OCI-LY7 (cell line): Measurements from ENCODE around the gene GRIK2. TPM values are rescaled to one million over a fixed set of nuclear protein-coding genes. Genes with fewer than 3 reads are reported as not detected.

ENCODE experiments used
- BruUV-seq: library from RNA; stranded (reverse); fragments of 400-500 nt; replicated peaks from 2 replicates; lab custom pipeline; 2021; lab: Mats Ljungman, UMichigan
- CTCF ChIA-PET: fragments of 300-600 bp; sonication (Branson Sonifier 250); formaldehyde crosslinking; loops from one replicate; lab custom pipeline; 2022; ENCODE audit warnings: antibody characterized with exemption; ENCODE audit not compliant: unreplicated experiment; lab: Charles Lee
- POLR2A ChIA-PET: fragments of 300-600 bp; sonication (Branson Sonifier 250); formaldehyde crosslinking; loops from one replicate; lab custom pipeline; 2022; ENCODE audit warnings: antibody characterized with exemption; lab: Charles Lee
- DNase-seq: peaks from one replicate; pipeline ENCODE4 v3.0.0-alpha.2; 2015; ENCODE audit warnings: low spot score
- H2AFZ ChIP-seq: fragments of 200-600 bp; sonication (generic), shearing (Covaris generic); 2 replicates; pipeline ENCODE4 v1.6.1; 2014; ENCODE audit warnings: mild to moderate bottlenecking, antibody characterized with exemption, low read length, moderate library complexity
- H3K27ac ChIP-seq: fragments of 200-600 bp; sonication (generic); 2 replicates; pipeline ENCODE4 v1.5.1; 2014; ENCODE audit warnings: mixed run types, low read depth, mild to moderate bottlenecking, moderate library complexity, low read length, inconsistent platforms; ENCODE audit not compliant: poor library complexity, severe bottlenecking
- H3K36me3 ChIP-seq: fragments of 200-600 bp; sonication (generic); 2 replicates; pipeline ENCODE4 v1.6.1; 2014; ENCODE audit warnings: mild to moderate bottlenecking, antibody characterized with exemption, low read length, moderate library complexity, mixed read lengths; ENCODE audit not compliant: insufficient read depth
- H3K4me1 ChIP-seq: fragments of 200-600 bp; sonication (generic); 2 replicates; pipeline ENCODE4 v1.5.1; 2014; ENCODE audit warnings: mild to moderate bottlenecking, low read length; ENCODE audit not compliant: insufficient read depth, poor library complexity, severe bottlenecking
- H3K4me2 ChIP-seq: fragments of 200-600 bp; sonication (generic); 2 replicates; pipeline ENCODE4 v1.6.1; 2014; ENCODE audit warnings: mild to moderate bottlenecking, low read length
- H3K4me3 ChIP-seq: fragments of 200-600 bp; sonication (generic); 2 replicates; pipeline ENCODE4 v1.5.1; 2014; ENCODE audit warnings: mild to moderate bottlenecking, low read depth, low read length; ENCODE audit not compliant: poor library complexity, severe bottlenecking
- H3K79me2 ChIP-seq: fragments of 200-600 bp; sonication (generic); 2 replicates; pipeline ENCODE4 v1.6.1; 2016; ENCODE audit warnings: low read depth, mild to moderate bottlenecking, low read length, moderate library complexity, mixed read lengths; ENCODE audit not compliant: insufficient read depth
- H3K9me2 ChIP-seq: fragments of 200-600 bp; sonication (generic); 2 replicates; pipeline ENCODE4 v1.6.1; 2016; ENCODE audit warnings: mild to moderate bottlenecking, low read length, mixed read lengths; ENCODE audit not compliant: insufficient read depth
- H3K9me3 ChIP-seq: fragments of 200-600 bp; sonication (generic); 2 replicates; pipeline ENCODE4 v1.6.1; 2014; ENCODE audit warnings: mild to moderate bottlenecking, mixed run types, low read length, mixed read lengths
- H4K20me1 ChIP-seq: fragments of 200-600 bp; sonication (generic); 2 replicates; pipeline ENCODE4 v1.6.1; 2014; ENCODE audit warnings: mild to moderate bottlenecking, antibody characterized with exemption, low read length, moderate library complexity, mixed read lengths; ENCODE audit not compliant: insufficient read depth
- CTCF ChIP-seq: fragments of 200-600 bp; sonication (generic); conservative IDR thresholded peaks from 2 replicates; pipeline ENCODE4 v1.5.1; 2014; ENCODE audit warnings: mild to moderate bottlenecking, antibody characterized with exemption, low read length, moderate library complexity, mixed read lengths
- EZH2phosphoT487 ChIP-seq: fragments of 200-600 bp; sonication (generic); IDR thresholded peaks from 2 replicates; pipeline ENCODE4 v1.6.1; 2018; ENCODE audit warnings: low read depth, borderline replicate concordance, mild to moderate bottlenecking, mixed run types, antibody characterized with exemption, low read length, moderate library complexity, mixed read lengths
- intact Hi-C: fragments of 100-400 bp; cut with micrococcal nuclease; formaldehyde crosslinking; loops from one replicate; pipeline ENCODE4 v1.10.0; 2022; ENCODE audit not compliant: unreplicated experiment
- total RNA-seq, 2 experiments: library from RNA; depleted of rRNA in 1 of 2; stranded (reverse); fragments of >200 nt in 1 of 2; shearing (Covaris generic) in 1 of 2; gene quantifications; 2 replicates each; pipeline ENCODE4 v1.2.3, GENCODE V29; 2014 to 2022

The GRIK2 gene
- total RNA-seq, 2 experiments from 2014 or later, result not detected

- Histone ChIP-seq H3K9me3 (no peaks in the 10 kb centered on the region), H3K4me3 (no peak overlapping the region), H3K9me2 (no peaks in the 10 kb centered on the region), H3K4me1 (no peaks in the 10 kb centered on the region), H3K79me2 (no peaks in the 10 kb centered on the region), H3K4me2 (no peak overlapping the region), H3K36me3 (no peaks in the 10 kb centered on the region), H2AFZ (no peak overlapping the region), H4K20me1 (no peaks in the 10 kb centered on the region), H3K27ac (no peak overlapping the region)
- ChIA-PET CTCF (no interaction called here), POLR2A (interaction anchor here (0.7 kb wide), 2 partner anchors 1073 to 1499 kb away, joined by 3 read pairs; no protein-coding TSS in a partner anchor)
- intact Hi-C loops, result no loop called here
- no peak for TF ChIP-seq CTCF
- no peak for TF ChIP-seq EZH2phosphoT487
- no peak for DNase-seq
- no TSS peak for BruUV-seq
Measured at GRCh38 chr6:101926149-101926925, 532.8 kb downstream of the GRIK2 start.

- Histone ChIP-seq H3K9me3 (no peaks in the 10 kb centered on the region), H2AFZ (no peak overlapping the region), H4K20me1 (no peaks in the 10 kb centered on the region), H3K36me3 (no peaks in the 10 kb centered on the region), H3K4me2 (no peak overlapping the region), H3K27ac (no peak overlapping the region), H3K4me1 (no peaks in the 10 kb centered on the region), H3K9me2 (no peaks in the 10 kb centered on the region), H3K4me3 (no peak overlapping the region), H3K79me2 (no peaks in the 10 kb centered on the region)
- no peak for DNase-seq
- CTCF ChIA-PET, result no interaction called here
- POLR2A ChIA-PET, result no interaction called here
- TF ChIP-seq EZH2phosphoT487 (no peak), CTCF (no peak)
- no TSS peak for BruUV-seq
- intact Hi-C loops, result no loop called here
Measured at GRCh38 chr6:101931766-101932165, 538.3 kb downstream of the GRIK2 start.

DNA sequence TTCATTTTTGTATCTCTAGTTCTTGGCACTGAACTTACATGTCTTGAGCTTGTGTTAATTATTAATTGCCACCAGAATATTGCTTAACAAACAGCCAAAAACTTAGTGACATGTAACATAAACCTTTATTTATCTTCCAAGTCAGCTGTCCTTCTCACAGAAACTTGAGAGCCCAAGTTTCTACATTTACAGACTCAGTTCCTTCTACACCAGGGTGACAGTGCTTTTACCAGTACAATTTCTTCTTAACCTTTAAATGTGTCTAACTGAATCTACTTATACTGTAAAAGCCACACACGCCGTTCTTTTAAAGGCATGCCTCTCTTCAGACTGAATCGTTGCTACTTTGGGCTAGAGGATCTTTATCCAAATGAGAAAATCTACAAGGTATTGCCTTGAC lies 539.2 kb downstream of the GRIK2 start:
- H4K20me1 ChIP-seq, result no peaks in the 10 kb centered on the region
- CTCF ChIA-PET, result no interaction called here
- no peaks in the 10 kb centered on the region for H3K36me3 ChIP-seq
- no peaks in the 10 kb centered on the region for H3K4me1 ChIP-seq
- intact Hi-C loops, result no loop called here
- BruUV-seq, result no TSS peak
- no peak overlapping the region for H3K4me2 ChIP-seq
- POLR2A ChIA-PET, result no interaction called here
- no peak overlapping the region for H3K27ac ChIP-seq
- DNase-seq, result no peak
- H3K9me2 ChIP-seq, result no peaks in the 10 kb centered on the region
- H2AFZ ChIP-seq, result no peak overlapping the region
- H3K9me3 ChIP-seq, result no peaks in the 10 kb centered on the region
- no peaks in the 10 kb centered on the region for H3K79me2 ChIP-seq
- TF ChIP-seq CTCF (no peak), EZH2phosphoT487 (no peak)
- no peak overlapping the region for H3K4me3 ChIP-seq
